ENCODE data around the gene DENND2C.

- no peak for TF ChIP-seq CTCF (conservative IDR thresholded peaks at IDR 0.05)
- no peak for TF ChIP-seq ZFX (IDR thresholded peaks at IDR 0.05)
Observed at GRCh38 chr1:114547076-114547475, 122.8 kb downstream of the DENND2C start.

Data from C4-2B (cell line).